Dendritic cell treated with granulocyte-macrophage colony-stimulating factor and Interleukin-4, amounts not matched to agents 40 ng/mL and 50 ng/mL, for 4 days (primary cell): ENCODE data around the gene MAP3K5.

Experiments used
- H3K27ac Mint-ChIP-seq: one replicate; pipeline ENCODE4 v1.8.0; 2022; ENCODE audit warnings: mild to moderate bottlenecking, mixed read lengths
- H3K27me3 Mint-ChIP-seq: one replicate; pipeline ENCODE4 v1.8.0; 2022; ENCODE audit warnings: mild to moderate bottlenecking, mixed read lengths
- H3K36me3 Mint-ChIP-seq: one replicate; pipeline ENCODE4 v1.8.0; 2022; ENCODE audit warnings: low read depth, mixed read lengths
- H3K4me1 Mint-ChIP-seq: one replicate; pipeline ENCODE4 v1.8.0; 2022; ENCODE audit warnings: low read depth, mixed read lengths
- H3K4me3 Mint-ChIP-seq: one replicate; pipeline ENCODE4 v1.8.0; 2022; ENCODE audit warnings: mild to moderate bottlenecking, moderate library complexity, mixed read lengths
- H3K9me3 Mint-ChIP-seq: one replicate; pipeline ENCODE4 v1.8.0; 2022; ENCODE audit warnings: mixed read lengths
- intact Hi-C: fragments of 100-400 bp; cut with micrococcal nuclease; formaldehyde crosslinking; loops from one replicate; pipeline ENCODE4 v1.15.0; 2022

Gene MAP3K5

GRCh38 chr6:136740050-136740974 lies 52.0 kb downstream of the MAP3K5 start:
- Mint-ChIP-seq H3K4me1 (peaks cover 47% of the 10 kb centered on the region), H3K36me3 (peaks cover 6% of the 10 kb centered on the region), H3K4me3 (no peak overlapping the region), H3K27ac (no peak overlapping the region), H3K27me3 (no peaks in the 10 kb centered on the region), H3K9me3 (no peaks in the 10 kb centered on the region)
- intact Hi-C loops, result no loop called here

GRCh38 chr6:136739501-136739900 lies 52.8 kb downstream of the MAP3K5 start:
- Mint-ChIP-seq H3K27ac (no peak overlapping the region), H3K4me1 (peaks cover 45% of the 10 kb centered on the region), H3K36me3 (peaks cover 6% of the 10 kb centered on the region), H3K4me3 (no peak overlapping the region), H3K27me3 (no peaks in the 10 kb centered on the region), H3K9me3 (no peaks in the 10 kb centered on the region)
- intact Hi-C loops, result no loop called here

GRCh38 chr6:136739071-136739470 lies 53.2 kb downstream of the MAP3K5 start:
- Mint-ChIP-seq H3K4me1 (peaks cover 45% of the 10 kb centered on the region), H3K4me3 (no peak overlapping the region), H3K27ac (no peak overlapping the region), H3K36me3 (peaks cover 6% of the 10 kb centered on the region), H3K27me3 (no peaks in the 10 kb centered on the region), H3K9me3 (no peaks in the 10 kb centered on the region)
- intact Hi-C loops, result no loop called here

- Mint-ChIP-seq H3K36me3 (peaks cover 6% of the 10 kb centered on the region), H3K9me3 (no peaks in the 10 kb centered on the region), H3K4me1 (peaks cover 42% of the 10 kb centered on the region), H3K27me3 (no peaks in the 10 kb centered on the region), H3K4me3 (no peak overlapping the region), H3K27ac (no peak overlapping the region)
- intact Hi-C loops, result no loop called here
These were observed 53.6 kb downstream of the MAP3K5 start for GRCh38 chr6:136738692-136739057.

GRCh38 chr6:136737871-136738691 lies 54.2 kb downstream of the MAP3K5 start:
- Mint-ChIP-seq H3K27ac (no peak overlapping the region), H3K36me3 (peaks cover 6% of the 10 kb centered on the region), H3K4me1 (peaks cover 40% of the 10 kb centered on the region), H3K4me3 (no peak overlapping the region), H3K27me3 (no peaks in the 10 kb centered on the region), H3K9me3 (no peaks in the 10 kb centered on the region)
- intact Hi-C loops, result no loop called here

- Mint-ChIP-seq H3K9me3 (no peaks in the 10 kb centered on the region), H3K27ac (no peak overlapping the region), H3K27me3 (no peaks in the 10 kb centered on the region), H3K4me1 (peaks cover 40% of the 10 kb centered on the region), H3K4me3 (no peak overlapping the region), H3K36me3 (peaks cover 6% of the 10 kb centered on the region)
- intact Hi-C loops, result no loop called here
These were observed 54.9 kb downstream of the MAP3K5 start for GRCh38 chr6:136737374-136737844.

GRCh38 chr6:136736281-136736960 lies 55.9 kb downstream of the MAP3K5 start:
- H3K36me3 Mint-ChIP-seq, result peaks cover 6% of the 10 kb centered on the region
- intact Hi-C loops, result no loop called here
- no peak overlapping the region for H3K4me3 Mint-ChIP-seq
- peaks cover 43% of the 10 kb centered on the region for H3K4me1 Mint-ChIP-seq
- H3K27me3 Mint-ChIP-seq, result no peaks in the 10 kb centered on the region
- no peaks in the 10 kb centered on the region for H3K9me3 Mint-ChIP-seq
- H3K27ac Mint-ChIP-seq, result no peak overlapping the region

GRCh38 chr6:136734977-136735376 lies 57.3 kb downstream of the MAP3K5 start:
- Mint-ChIP-seq H3K4me3 (no peak overlapping the region), H3K9me3 (no peaks in the 10 kb centered on the region), H3K36me3 (peaks cover 4% of the 10 kb centered on the region), H3K27ac (no peak overlapping the region), H3K4me1 (peaks cover 40% of the 10 kb centered on the region), H3K27me3 (no peaks in the 10 kb centered on the region)
- intact Hi-C loops, result no loop called here

- Mint-ChIP-seq H3K9me3 (no peaks in the 10 kb centered on the region), H3K36me3 (peaks cover 17% of the 10 kb centered on the region), H3K4me3 (no peak overlapping the region), H3K27ac (no peak overlapping the region), H3K4me1 (peaks cover 38% of the 10 kb centered on the region), H3K27me3 (no peaks in the 10 kb centered on the region)
- intact Hi-C loops, result no loop called here
These were observed 59.4 kb downstream of the MAP3K5 start for GRCh38 chr6:136732889-136733288.

GRCh38 chr6:136729832-136730231 lies 62.4 kb downstream of the MAP3K5 start:
- Mint-ChIP-seq H3K27ac (no peak overlapping the region), H3K27me3 (no peaks in the 10 kb centered on the region), H3K9me3 (no peaks in the 10 kb centered on the region), H3K4me1 (peaks cover 34% of the 10 kb centered on the region), H3K36me3 (peaks cover 17% of the 10 kb centered on the region), H3K4me3 (no peak overlapping the region)
- intact Hi-C loops, result no loop called here

- intact Hi-C loops, result no loop called here
- no peaks in the 10 kb centered on the region for H3K9me3 Mint-ChIP-seq
- H3K4me1 Mint-ChIP-seq, result peaks cover 42% of the 10 kb centered on the region
- H3K4me3 Mint-ChIP-seq, result no peak overlapping the region
- H3K36me3 Mint-ChIP-seq, result peaks cover 17% of the 10 kb centered on the region
- no peaks in the 10 kb centered on the region for H3K27me3 Mint-ChIP-seq
- peak overlapping the region; percentile 67 for H3K27ac Mint-ChIP-seq
These were observed 63.2 kb downstream of the MAP3K5 start for GRCh38 chr6:136728976-136729515.

- Mint-ChIP-seq H3K9me3 (no peaks in the 10 kb centered on the region), H3K4me3 (no peak overlapping the region), H3K27me3 (no peaks in the 10 kb centered on the region), H3K27ac (peak overlapping the region; percentile 67), H3K4me1 (peaks cover 49% of the 10 kb centered on the region), H3K36me3 (peaks cover 17% of the 10 kb centered on the region)
- intact Hi-C loops, result no loop called here
These were observed 64.0 kb downstream of the MAP3K5 start for GRCh38 chr6:136728033-136728939.
